Sciatic nerve (tissue), 2 donors: ENCODE results near the gene KCNIP3. TPM values are rescaled to one million over a fixed set of nuclear protein-coding genes. Genes with fewer than 3 reads are reported as not detected.
"Not testable (repeated sequence)": the region's sequence is repeated elsewhere in the genome, so short reads cannot be mapped to it uniquely, and the experiment has no call there.

Experiments used
- ATAC-seq: fragments of 200-7000 bp; cut with Tn5 transposase; one replicate; pipeline ENCODE4 v1.9.1; 2020; ENCODE audit warnings: mild to moderate bottlenecking, moderate library complexity
- DNase-seq: peaks from one replicate; pipeline ENCODE4 v3.0.0-alpha.2; 2020; ENCODE audit warnings: low spot score
- intact Hi-C: fragments of 100-400 bp; cut with DNase I; formaldehyde crosslinking; loops from one replicate; pipeline ENCODE4 v1.14.2; 2022
- total RNA-seq: library from RNA; stranded (reverse); fragmentation: NEBNext Ultra II Directional; extraction: Animal tissue kit (Norgen Biotek cat#: 25700); gene quantifications from one replicate; pipeline ENCODE4 v1.2.1, GENCODE V29; 2021
- donor health status: DM: no; HTN: no; CAD: no.
- donor health status: DM: no; HTN: no; CAD: no.

The KCNIP3 gene
- total RNA-seq, 1 donor from 2014 or later, result 13.9 TPM

DNA sequence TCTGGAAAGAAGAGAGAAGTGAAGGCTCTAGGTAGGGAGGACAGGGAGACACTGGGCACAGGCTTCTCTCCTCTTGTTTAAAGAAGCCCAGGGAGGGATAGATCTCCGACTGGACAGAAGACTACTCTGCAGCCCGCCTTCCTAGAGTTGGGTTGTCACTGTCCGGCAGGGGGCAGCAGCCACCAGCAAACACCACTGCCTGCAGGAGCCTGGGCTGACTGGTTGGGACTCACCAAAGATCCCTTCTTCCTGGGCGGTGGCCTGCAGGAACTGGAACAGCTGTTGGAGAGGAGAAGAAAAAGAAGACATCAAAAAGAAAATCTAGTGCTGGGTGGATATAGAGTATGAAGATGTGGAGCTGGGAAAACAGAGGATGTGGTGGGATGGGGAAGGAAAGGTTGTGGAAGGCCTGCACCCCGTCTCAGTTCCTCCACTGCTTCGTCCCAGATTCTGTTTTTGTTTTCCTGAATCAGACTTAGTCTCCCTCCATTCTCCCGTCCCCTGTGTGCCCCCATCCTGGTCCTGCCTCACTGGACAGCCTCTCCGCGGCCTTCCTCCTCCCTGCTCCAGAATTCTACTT lies 117.0 kb downstream of the KCNIP3 start:
- DNase-seq (peak; percentile 90), ATAC-seq (peak; percentile 95)
- intact Hi-C loops, result not testable (repeated sequence)

DNA sequence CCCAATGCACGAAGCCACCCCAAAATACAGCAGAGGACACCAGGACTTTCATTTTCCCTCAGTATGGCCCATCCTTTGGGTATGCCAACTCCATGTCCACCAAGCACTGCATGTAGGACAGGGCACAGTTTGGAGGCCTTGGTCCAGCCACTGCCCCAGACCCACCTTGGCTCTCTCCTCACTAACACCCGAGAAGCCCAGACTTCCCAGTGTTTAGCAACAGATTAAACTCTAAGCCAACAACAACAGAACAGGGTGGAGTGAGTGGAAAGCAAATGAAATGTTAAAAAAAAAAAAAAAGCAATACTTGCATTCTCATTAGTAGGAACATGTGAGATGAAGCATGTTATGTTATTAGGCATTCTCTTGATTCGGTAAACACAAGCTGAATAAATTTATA lies 118.0 kb downstream of the KCNIP3 start:
- ATAC-seq, result peak; percentile 70
- intact Hi-C loops, DNase-seq: not testable (repeated sequence)

DNA sequence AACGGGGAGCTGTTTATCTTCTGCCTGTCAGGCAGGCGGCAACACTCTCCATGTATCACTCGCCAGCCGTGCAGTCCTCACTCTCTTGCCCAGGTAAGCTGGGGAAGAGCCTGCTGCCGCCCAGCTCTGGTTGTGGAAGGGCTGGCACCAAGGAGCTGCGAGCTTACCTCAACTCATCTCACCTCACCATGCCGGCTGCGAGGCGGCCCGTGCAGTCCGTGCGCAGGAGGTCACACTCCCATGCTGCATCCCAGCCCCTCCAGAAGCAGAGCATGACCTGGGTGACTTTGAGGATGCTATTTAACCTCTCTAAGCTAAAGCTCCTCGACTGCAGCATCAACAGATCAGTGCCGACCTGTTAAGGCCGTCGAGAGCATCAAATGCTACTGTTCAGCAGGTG lies 118.4 kb downstream of the KCNIP3 start:
- intact Hi-C loops, ATAC-seq, DNase-seq: not testable (repeated sequence)

DNA sequence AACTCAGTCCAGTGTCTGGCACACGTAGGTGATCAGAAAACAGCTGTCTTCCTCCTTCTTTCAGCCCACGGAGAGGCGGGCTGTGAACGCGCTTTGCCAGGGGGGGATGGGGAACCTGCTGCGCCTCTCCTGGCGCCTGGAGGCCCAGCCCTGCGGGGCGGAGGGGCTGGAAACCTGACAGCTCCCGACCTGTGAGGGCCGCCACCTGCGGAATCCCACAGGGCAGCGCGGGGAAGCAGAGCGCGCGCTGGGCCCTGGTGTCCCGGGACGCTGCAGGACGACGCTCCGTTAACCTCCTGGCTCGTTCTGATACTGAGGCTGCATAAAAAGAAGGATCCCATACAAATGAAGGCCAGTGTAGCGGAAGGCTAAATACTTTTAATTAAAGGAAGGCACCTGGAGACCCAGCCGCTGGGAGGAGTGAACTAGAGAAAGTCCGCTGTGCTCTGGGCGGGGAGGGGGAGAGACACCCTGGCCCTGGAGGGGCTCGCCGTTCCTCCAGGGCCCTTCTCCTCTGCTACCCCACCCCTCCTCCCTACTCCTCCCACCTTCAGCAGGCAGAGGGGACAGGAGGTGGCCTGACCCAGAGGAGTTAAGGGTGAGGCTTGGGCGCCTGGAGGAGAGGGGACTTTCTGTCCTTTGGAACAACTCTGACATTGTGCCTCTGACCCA lies 130.2 kb downstream of the KCNIP3 start:
- peak; percentile 24 for ATAC-seq
- intact Hi-C loops, DNase-seq: not testable (repeated sequence)

DNA sequence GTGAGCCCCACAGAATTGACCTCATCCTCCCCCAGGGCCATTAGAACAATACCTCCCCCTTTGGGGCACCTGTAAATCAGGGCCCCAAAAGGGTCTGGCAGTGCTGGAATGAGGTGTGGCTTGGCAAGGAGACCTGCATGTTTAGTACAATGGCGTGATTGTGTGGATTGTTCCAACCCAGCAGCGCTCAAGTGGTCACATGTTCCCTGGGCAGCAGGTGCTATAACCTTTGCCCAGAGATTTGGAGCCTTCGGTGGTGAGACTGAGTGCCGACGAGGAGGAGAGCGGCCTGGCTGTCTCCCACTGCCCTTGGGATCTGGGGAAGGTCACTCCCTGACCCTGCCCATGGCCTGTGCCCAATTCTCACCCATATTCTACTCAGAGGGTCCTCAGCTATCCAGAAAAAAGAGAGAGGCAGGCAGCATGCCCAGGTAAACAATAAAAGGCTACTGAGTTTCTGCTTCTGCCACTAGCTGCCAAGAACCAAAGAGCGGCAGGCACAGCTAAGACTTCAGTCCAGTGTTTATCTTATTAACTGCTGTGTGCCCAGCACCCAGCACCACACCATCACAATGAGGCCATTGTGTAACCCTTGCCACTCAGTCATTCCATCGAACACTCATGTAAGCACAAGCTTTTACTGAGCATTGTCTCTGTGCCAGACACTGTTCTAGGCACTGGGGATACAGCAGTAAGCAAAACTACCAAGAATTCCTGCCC lies 132.8 kb downstream of the KCNIP3 start:
- DNase-seq, ATAC-seq, intact Hi-C loops: not testable (repeated sequence)

DNA sequence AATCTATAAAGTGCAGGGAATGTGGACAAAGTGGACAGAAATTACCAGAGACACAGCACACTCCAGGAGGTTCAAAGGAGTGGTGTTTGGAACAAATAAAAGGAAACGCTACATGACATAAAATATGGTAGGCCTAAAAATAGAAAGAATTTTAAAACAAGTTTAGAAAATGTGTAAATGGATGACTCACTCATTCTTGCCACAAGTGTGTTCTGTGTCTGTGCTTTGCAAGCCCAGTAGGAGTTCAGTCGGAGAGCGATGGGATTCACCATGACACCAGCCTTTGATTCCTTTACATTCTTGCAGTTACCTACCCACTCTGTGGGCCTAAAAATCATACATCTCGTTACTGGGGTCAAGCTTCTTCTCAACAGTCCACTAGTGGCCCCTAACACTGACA lies 136.2 kb downstream of the KCNIP3 start:
- DNase-seq, intact Hi-C loops, ATAC-seq: not testable (repeated sequence)

DNA sequence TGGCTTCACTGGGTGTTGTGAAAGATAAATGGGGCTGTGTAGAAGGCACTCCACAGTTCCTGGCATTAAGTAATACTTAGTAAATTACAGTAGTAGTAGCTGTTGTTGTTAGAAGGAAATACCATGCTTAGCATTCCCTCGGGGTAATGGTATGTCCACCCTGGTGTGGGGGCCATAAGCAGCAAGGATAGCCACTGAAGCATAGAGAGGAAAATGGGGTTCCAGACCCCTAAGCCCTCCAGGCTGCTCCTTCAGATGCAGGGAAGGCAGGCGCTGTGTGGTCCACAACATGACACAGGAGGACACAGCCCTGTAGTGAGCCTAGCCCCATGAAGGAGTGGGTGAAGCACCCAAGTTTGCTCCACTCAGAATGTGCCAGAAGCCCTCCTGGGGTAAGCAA lies 136.8 kb downstream of the KCNIP3 start:
- intact Hi-C loops, DNase-seq: not testable (repeated sequence)
- peak; percentile 19 for ATAC-seq

DNA sequence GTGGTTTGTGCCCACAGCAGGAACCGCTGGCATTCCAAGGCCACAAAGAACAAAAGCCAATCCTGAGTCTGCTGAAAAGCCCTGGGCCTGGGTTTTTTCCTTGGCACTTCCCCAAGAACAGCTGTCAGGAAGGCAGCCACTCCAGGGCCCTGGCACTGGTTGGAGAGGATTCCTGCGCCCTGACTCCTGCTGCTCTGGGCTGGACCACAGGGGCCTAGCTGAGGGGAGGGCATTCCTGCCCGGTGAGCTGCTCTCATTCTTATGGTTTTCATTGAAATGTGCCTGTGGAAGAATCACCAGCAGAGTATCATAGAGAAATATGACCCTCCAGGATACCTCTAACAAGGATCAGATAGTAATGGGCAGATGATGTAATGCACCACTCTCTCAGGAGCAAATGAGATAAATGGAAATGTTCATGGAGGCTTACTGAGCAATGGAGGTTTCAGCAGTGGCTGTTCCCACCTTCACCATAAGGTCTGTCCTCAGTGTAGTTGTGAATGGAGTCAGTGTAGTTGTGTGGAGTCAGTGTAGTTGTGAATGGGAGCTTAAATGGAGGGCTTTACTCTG lies 137.4 kb downstream of the KCNIP3 start:
- DNase-seq, intact Hi-C loops: not testable (repeated sequence)
- peak; percentile 30 for ATAC-seq

DNA sequence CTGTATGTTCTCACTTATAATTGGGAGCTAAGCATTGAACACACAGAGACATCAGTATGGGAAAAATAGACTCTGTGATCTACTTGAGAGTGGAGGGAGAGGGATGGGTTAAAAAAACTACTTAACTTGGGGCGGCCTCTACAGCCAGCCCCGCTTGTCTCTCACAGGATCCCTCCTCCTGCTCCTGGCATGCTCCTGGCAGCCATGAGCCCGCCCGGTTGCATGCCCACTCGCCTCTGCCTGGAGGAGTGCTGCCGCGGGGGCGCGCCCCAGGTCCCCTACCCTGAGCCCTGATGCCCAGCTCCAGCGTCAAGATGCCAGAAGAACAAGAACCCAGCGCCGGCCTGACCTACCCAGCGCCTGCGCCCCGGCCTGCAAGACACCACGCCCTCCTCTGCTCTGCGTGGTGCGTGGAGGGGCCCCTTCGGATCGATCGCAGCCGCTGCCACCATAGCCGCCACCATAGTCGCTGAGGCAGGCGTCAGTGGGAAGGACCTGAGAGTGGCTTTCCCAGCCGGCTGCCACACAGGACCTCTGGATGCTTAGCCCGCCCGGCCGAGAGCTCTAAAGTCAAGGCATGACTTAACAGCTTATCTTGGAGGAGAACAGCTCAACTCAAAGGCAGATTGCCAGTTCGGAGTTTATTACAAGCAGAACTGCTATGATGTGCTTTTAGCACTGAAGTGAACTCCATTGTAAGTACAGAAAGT lies 138.2 kb downstream of the KCNIP3 start:
- peak; percentile 34 for ATAC-seq
- DNase-seq, intact Hi-C loops: not testable (repeated sequence)

Other genes with a start within 250 kb of the KCNIP3 start
- gene MRPS5, start 175.5 kb upstream of the KCNIP3 start, total RNA-seq, result 49.1 TPM
- gene ZNF514, start 137.5 kb upstream of the KCNIP3 start, total RNA-seq, result 32.9 TPM
- 4.7 TPM for gene ZNF2, start 131.5 kb upstream of the KCNIP3 start, total RNA-seq
- 8.5 TPM for gene ZNF892, start 89.8 kb upstream of the KCNIP3 start, total RNA-seq
- gene PROM2, start 22.9 kb upstream of the KCNIP3 start, total RNA-seq, result 3.0 TPM
- 31.8 TPM for gene FAHD2A, start 105.4 kb downstream of the KCNIP3 start, total RNA-seq
- gene TRIM43B, start 187.4 kb downstream of the KCNIP3 start, total RNA-seq, result 0.27 TPM